ENCODE results near the gene FYCO1. TPM values are rescaled to one million over a fixed set of nuclear protein-coding genes. Genes with fewer than 3 reads are reported as not detected.
A peak's percentile ranks its signal among the peaks of the same experiment; 100 is the strongest.

The FYCO1 gene
- polyA plus RNA-seq, 3 donors: 17.6 to 18.8 (median 18.2) TPM

DNA sequence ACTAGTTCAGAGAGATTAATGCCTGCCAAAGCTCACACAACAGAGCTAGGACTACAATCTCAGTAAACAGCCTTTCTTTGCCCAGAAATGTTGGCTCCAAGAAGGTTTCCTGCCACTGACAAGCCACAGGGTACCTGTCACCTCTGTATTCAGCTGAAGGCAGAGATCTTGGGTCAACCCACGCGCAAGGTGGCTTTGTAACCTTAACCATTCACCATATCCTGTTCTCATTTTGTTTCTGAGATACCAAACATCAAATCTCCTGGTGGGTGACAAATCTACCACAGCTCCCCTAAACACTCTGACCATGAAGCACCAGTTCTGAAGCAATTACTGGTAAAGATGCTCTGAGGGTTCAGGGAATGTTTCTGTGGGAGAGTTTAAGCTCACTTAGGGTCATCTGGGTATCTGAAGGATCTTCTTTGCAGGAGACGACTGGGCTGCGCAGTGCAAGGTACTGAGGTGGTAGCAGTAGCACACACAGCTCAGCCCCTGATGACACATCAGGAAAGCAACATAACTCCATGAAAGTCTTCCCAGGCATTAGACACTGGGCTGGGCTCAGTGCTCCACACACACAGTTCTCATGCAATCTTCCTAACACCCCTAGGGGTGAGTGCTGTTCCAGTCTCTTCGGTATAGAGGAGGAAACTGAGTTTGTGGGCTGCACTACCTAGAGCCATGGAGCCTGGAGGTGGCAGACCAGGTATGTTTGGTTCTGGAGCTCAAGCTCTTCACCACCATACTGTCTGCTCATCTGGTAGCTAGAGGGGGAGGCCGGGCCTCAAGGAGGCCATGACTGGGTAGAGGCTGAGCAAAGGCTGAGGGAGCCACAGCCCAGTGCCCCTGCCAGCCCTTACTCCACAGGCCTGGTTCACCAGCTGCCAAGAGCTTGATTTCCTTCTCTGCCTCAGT lies 44.7 kb downstream of the FYCO1 start:
- no peak for DNase-seq (ENCODE audit: extremely low read depth in 1 of 11, low read depth in 9 of 11, low spot score in 4 of 11)

- DNase-seq (ENCODE audit: extremely low read depth in 1 of 11, low read depth in 9 of 11, low spot score in 4 of 11): no peak
Measured at GRCh38 chr3:45950131-45950530, 45.5 kb downstream of the FYCO1 start.

DNA sequence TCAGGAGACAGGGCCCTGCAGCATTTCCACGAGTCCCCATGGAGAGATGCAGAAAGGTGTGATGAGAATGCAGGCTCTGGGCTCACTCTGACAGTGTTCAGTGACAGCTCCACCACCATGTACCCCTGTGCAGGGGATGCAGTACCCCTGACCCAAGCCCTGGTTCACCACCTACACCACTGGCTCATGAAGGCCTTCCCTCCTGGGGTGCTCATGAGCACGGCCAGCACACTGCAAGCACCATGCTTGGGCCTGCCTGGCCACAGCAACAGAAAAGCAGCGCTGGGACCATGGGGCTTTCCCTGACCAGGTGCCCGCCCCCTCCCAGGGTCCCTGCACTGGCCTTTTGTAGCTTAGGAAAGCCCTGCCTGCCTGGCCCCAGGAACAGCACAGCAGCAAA lies 46.2 kb downstream of the FYCO1 start:
- no peak for DNase-seq (ENCODE audit: extremely low read depth in 1 of 11, low read depth in 9 of 11, low spot score in 4 of 11)

DNA sequence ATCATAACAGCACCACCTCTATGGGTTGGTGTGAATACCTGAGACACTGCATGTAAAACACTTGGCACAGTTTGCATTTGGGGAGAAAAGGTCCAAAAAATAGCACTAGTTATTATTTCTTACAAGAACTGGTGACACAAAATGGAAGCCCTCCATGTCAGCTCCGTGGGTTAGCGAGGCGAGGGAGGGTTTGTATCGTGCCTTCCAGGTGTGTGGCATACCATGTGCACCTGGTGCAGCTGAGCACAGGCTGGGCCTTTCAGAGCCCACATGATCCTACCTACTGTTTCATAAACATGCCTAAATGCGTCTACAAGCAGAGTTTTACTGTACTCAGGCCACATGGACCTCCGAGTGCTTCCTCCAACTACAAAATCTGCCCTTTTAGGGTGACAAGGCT lies 46.7 kb downstream of the FYCO1 start:
- DNase-seq (ENCODE audit: extremely low read depth in 1 of 11, low read depth in 9 of 11, low spot score in 4 of 11): no peak

DNA sequence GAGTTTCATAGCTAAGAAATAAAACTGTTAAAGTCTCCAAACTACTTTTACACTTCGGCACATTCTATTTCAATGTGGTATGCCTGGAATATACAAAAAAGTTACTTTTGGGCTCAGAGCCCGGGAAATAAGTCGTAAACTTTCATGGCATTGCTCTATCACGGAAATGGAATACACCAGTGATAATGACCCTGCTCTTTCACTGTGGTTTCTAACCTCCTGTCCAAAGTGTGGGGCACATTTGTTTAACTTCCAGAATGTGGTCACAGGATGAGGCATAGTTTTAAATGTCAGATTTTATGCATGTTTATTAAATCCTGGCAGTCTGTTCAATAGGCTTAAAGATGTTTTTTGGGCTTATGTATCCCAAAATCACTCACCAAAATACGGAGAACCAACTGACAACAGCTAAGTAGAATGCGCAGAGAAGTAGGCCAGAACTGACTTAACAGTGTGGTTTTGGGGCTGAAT lies 47.3 kb downstream of the FYCO1 start:
- no peak for DNase-seq (ENCODE audit: extremely low read depth in 1 of 11, low read depth in 9 of 11, low spot score in 4 of 11)

GRCh38 chr3:45947361-45947760 lies 48.3 kb downstream of the FYCO1 start:
- no peak for DNase-seq (ENCODE audit: extremely low read depth in 1 of 11, low read depth in 9 of 11, low spot score in 4 of 11)

GRCh38 chr3:45946875-45947274 lies 48.7 kb downstream of the FYCO1 start:
- no peak for DNase-seq (ENCODE audit: extremely low read depth in 1 of 11, low read depth in 9 of 11, low spot score in 4 of 11)

DNA sequence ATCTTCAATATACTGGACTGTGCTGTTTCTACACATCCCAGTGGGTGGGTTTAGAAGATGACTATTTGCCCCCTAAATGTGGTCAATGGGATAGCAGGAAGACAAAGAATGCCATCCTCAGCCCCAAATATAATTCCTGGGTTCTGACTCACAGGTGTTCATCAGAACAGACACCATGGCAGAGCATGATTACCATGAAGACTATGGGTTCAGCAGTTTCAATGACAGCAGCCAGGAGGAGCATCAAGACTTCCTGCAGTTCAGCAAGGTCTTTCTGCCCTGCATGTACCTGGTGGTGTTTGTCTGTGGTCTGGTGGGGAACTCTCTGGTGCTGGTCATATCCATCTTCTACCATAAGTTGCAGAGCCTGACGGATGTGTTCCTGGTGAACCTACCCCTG lies 49.3 kb downstream of the FYCO1 start:
- no peak for DNase-seq (ENCODE audit: extremely low read depth in 1 of 11, low read depth in 9 of 11, low spot score in 4 of 11)

DNA sequence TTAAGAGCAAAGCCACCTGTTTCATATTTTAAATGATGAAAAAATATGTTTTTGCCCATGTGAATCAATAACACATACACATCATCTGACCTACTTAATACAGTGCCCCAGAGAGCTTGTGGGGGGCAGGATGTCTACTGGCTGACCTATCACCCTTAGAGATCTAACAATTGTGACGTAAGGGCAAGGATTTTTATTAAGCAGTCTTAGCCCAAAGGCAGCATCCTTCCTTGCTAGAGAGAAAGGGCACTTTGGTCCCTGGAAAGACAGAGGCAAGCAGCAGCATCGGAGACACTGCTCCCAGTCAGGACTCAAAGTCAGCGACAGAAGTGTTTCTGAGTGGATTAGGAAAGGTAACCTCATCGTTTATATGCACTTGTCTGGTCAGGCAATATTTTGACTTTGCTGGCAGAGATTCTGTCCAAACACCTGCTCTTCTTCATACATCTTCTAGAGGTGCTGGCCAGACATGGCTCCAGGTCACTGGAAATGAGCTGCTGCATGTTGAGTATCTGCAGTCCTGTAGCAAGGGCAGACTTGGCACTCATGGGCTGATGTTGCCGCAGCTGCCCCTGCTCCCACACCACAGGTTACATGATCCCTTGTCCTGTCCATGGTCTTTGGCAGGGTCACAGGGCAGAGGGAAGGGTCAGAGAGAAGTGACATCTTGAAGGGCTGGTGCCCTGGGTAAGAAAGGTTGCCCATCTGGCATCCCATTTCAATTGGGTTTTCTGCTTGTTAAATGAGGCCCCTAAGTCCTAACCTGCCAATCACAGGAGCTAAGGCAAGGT lies 50.6 kb downstream of the FYCO1 start:
- DNase-seq (ENCODE audit: extremely low read depth in 1 of 11, low read depth in 9 of 11, low spot score in 4 of 11): no peak

GRCh38 chr3:45943207-45943846 lies 52.3 kb downstream of the FYCO1 start, which contains the start of gene CXCR6:
CXCR6 (plus strand) TSS chr3:45943464; CDS start chr3:45946482, 3,018 bp downstream.
- no peak for DNase-seq (ENCODE audit: extremely low read depth in 1 of 11, low read depth in 9 of 11, low spot score in 4 of 11)

GRCh38 chr3:45942051-45942825 lies 53.4 kb downstream of the FYCO1 start:
- DNase-seq (ENCODE audit: extremely low read depth in 1 of 11, low read depth in 9 of 11, low spot score in 4 of 11): no peak

- no peak for DNase-seq (ENCODE audit: extremely low read depth in 1 of 11, low read depth in 9 of 11, low spot score in 4 of 11)
Measured at GRCh38 chr3:45940781-45941365, 54.8 kb downstream of the FYCO1 start.

DNA sequence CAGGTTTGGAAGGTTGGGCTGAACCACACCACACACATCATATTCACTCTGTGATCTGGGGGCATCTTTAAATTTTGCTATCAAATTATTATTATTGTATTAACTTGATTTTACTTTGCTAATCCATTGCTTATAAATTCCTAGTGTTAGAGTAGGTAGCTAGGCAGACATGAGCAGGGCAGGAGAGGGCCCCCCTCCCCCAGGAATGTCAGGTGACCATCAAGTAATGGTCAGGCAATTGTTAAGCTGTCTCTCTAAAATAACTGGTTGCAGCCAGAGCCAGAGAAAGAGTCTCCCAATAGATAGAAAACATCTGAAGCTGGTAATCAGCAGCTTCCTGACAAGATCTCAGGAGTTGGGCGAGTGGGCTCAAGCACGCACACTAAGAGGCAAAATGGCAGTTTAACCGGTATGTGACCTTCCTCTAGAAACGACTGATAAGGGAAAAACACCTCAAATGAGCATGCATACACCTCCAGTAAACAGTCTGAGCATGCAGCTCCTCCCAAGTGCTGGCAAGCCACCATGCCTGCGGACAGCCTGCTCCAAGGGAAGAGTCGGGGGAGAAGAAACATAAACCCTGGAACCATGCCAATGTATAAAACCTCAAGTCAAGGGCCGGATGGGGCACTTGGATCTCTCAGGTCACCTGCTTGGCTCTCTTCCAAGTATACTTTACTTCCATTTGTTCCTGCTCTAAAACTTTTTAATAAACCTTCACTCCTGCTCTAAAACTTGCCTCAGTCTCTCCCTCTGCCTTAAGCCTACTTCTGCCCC lies 55.4 kb downstream of the FYCO1 start:
- no peak for DNase-seq (ENCODE audit: extremely low read depth in 1 of 11, low read depth in 9 of 11, low spot score in 4 of 11)

GRCh38 chr3:45939341-45939771 lies 56.3 kb downstream of the FYCO1 start:
- DNase-seq (ENCODE audit: extremely low read depth in 1 of 11, low read depth in 9 of 11, low spot score in 4 of 11): no peak

GRCh38 chr3:45938864-45939263 lies 56.8 kb downstream of the FYCO1 start:
- DNase-seq (ENCODE audit: extremely low read depth in 1 of 11, low read depth in 9 of 11, low spot score in 4 of 11): peak; percentile 8 to 89 (median 80)

DNA sequence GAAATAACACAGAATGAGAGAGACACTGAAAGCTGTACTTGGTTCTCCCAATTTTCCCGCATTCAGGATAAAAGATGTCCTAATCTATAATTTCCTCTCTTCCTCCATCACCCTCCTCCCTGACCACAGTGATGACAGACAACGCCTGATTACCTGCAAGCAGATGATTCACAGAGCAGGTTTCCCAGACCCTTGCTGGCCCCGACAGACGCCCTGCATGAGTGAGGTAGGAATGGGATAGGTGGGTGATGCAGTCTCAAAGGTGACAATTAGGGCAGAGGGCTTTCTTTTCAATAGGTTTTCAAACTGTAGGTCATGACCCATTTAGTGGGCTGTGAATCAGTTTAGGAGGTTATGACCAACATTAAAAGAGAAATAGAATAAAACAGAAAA lies 57.6 kb downstream of the FYCO1 start:
- no peak for DNase-seq (ENCODE audit: extremely low read depth in 1 of 11, low read depth in 9 of 11, low spot score in 4 of 11)

- DNase-seq (ENCODE audit: extremely low read depth in 1 of 11, low read depth in 9 of 11, low spot score in 4 of 11): no peak
Measured at GRCh38 chr3:45937206-45938042, 58.2 kb downstream of the FYCO1 start.

Measured in renal cortex interstitium (tissue), 11 donors.